IMR-90 (cell line): ENCODE measurements around the gene KLC4. TPM values are rescaled to one million over a fixed set of nuclear protein-coding genes. Genes with fewer than 3 reads are reported as not detected.

ENCODE experiments used
- ATAC-seq: fragments of 200-7000 bp; cut with Tn5 transposase; 2 replicates; pipeline ENCODE4 v1.9.1; 2020; ENCODE audit warnings: low read depth, mild to moderate bottlenecking, moderate library complexity
- BruUV-seq: library from RNA; stranded (reverse); fragments of 400-500 nt; replicated peaks from 2 replicates; lab custom pipeline; 2021; lab: Mats Ljungman, UMichigan
- CTCF ChIA-PET: fragments of 300-600 bp; formaldehyde crosslinking; extraction: SDS; loops from one replicate; lab custom pipeline; 2021; ENCODE audit warnings: antibody characterized with exemption; lab: Yijun Ruan, JAX
- POLR2A ChIA-PET: fragments of 300-600 bp; sonication (Branson Sonifier 250); formaldehyde crosslinking; loops from one replicate; lab custom pipeline; 2022; ENCODE audit warnings: antibody characterized with exemption; ENCODE audit not compliant: unreplicated experiment; lab: Charles Lee
- DNase-seq: peaks from one replicate; pipeline ENCODE4 v3.0.0; 2013
- H2AFZ ChIP-seq: replicated peaks from 2 replicates; pipeline ENCODE3; 2013; ENCODE audit warnings: low read length, mild to moderate bottlenecking; ENCODE audit not compliant: poor library complexity
- H2AK5ac ChIP-seq: 2 replicates; pipeline ENCODE4 v1.6.1; 2013; ENCODE audit warnings: low read depth, low read length, inconsistent platforms
- H2AK9ac ChIP-seq: replicated peaks from 2 replicates; pipeline ENCODE3; 2013; ENCODE audit warnings: mild to moderate bottlenecking, low read depth, low read length, moderate library complexity; ENCODE audit not compliant: poor library complexity
- H2BK120ac ChIP-seq: 2 replicates; pipeline ENCODE4 v1.6.1; 2013; ENCODE audit warnings: low read depth, low read length, inconsistent platforms
- H2BK15ac ChIP-seq: 3 replicates; pipeline ENCODE4 v1.6.1; 2013; ENCODE audit warnings: low read depth, low read length, inconsistent platforms
- H2BK20ac ChIP-seq: 2 replicates; pipeline ENCODE4 v1.6.1; 2013; ENCODE audit warnings: low read depth, mild to moderate bottlenecking, inconsistent platforms, low read length, moderate library complexity
- H2BK5ac ChIP-seq: 2 replicates; pipeline ENCODE4 v1.6.1; 2013; ENCODE audit warnings: mild to moderate bottlenecking, low read depth, low read length, inconsistent platforms; ENCODE audit not compliant: poor library complexity, severe bottlenecking
- H3K14ac ChIP-seq: replicated peaks from 2 replicates; pipeline ENCODE4 v1.6.1; 2013; ENCODE audit warnings: low read depth, low read length, inconsistent platforms
- H3K18ac ChIP-seq: 2 replicates; pipeline ENCODE4 v1.6.1; 2013; ENCODE audit warnings: low read depth, low read length, control low read depth
- H3K23ac ChIP-seq: 2 replicates; pipeline ENCODE4 v1.6.1; 2013; ENCODE audit warnings: low read depth, low read length, inconsistent platforms
- H3K27ac ChIP-seq: 2 replicates; pipeline ENCODE4 v1.5.1; 2013; ENCODE audit warnings: mild to moderate bottlenecking, control low read depth, low read length; ENCODE audit not compliant: insufficient read depth
- H3K27me3 ChIP-seq: 2 replicates; pipeline ENCODE4 v1.6.1; 2013; ENCODE audit warnings: low read length; ENCODE audit not compliant: control insufficient read depth, insufficient read depth
- H3K36me3 ChIP-seq: 2 replicates; pipeline ENCODE4 v1.6.1; 2013; ENCODE audit warnings: low read length, mixed read lengths; ENCODE audit not compliant: control insufficient read depth, insufficient read depth
- H3K4ac ChIP-seq: 2 replicates; pipeline ENCODE4 v1.6.1; 2013; ENCODE audit warnings: low read depth, low read length, inconsistent platforms
- H3K4me1 ChIP-seq: 2 replicates; pipeline ENCODE4 v1.6.1; 2013; ENCODE audit warnings: low read length, mixed read lengths; ENCODE audit not compliant: control insufficient read depth, insufficient read depth
- H3K4me2 ChIP-seq: 2 replicates; pipeline ENCODE4 v1.6.1; 2013; ENCODE audit warnings: low read depth, mild to moderate bottlenecking, control low read depth, low read length, moderate library complexity
- H3K4me3 ChIP-seq: 2 replicates; pipeline ENCODE4 v1.5.1; 2013; ENCODE audit warnings: low read depth, mild to moderate bottlenecking, control low read depth, low read length, moderate library complexity; ENCODE audit not compliant: insufficient read depth
- H3K56ac ChIP-seq: 2 replicates; pipeline ENCODE4 v1.6.1; 2013; ENCODE audit warnings: low read length, inconsistent platforms; ENCODE audit not compliant: insufficient read depth; ENCODE audit errors: extremely low read depth
- H3K79me1 ChIP-seq, 2 experiments: 2 replicates each; pipeline ENCODE4 v1.6.1; 2013; ENCODE audit warnings: low read length in 2 of 2, inconsistent platforms in 1 of 2, low read depth in 1 of 2
- H3K9ac ChIP-seq: 2 replicates; pipeline ENCODE4 v1.6.1; 2013; ENCODE audit warnings: low read depth, low read length, control low read depth
- H3K9me1 ChIP-seq: 2 replicates; pipeline ENCODE4 v1.6.1; 2013; ENCODE audit warnings: low read length, inconsistent platforms; ENCODE audit not compliant: insufficient read depth
- H3K9me3 ChIP-seq: 2 replicates; pipeline ENCODE4 v1.6.1; 2013; ENCODE audit warnings: low read length; ENCODE audit not compliant: control insufficient read depth, insufficient read depth
- H4K20me1 ChIP-seq: 2 replicates; pipeline ENCODE4 v1.6.1; 2013; ENCODE audit warnings: low read length, inconsistent platforms; ENCODE audit not compliant: insufficient read depth
- H4K5ac ChIP-seq: 2 replicates; pipeline ENCODE4 v1.6.1; 2013; ENCODE audit warnings: mild to moderate bottlenecking, low read depth, low read length, control low read depth
- H4K8ac ChIP-seq, 2 experiments: 2 replicates each; pipeline ENCODE4 v1.6.1; 2013; ENCODE audit warnings: low read depth in 2 of 2, low read length in 2 of 2, control low read depth in 1 of 2, inconsistent platforms in 1 of 2
- H4K91ac ChIP-seq: 2 replicates; pipeline ENCODE4 v1.6.1; 2013; ENCODE audit warnings: low read depth, low read length, inconsistent platforms; ENCODE audit not compliant: insufficient read depth
- BHLHE40 ChIP-seq: fragments of 150-350 bp; IDR thresholded peaks from 2 replicates; pipeline ENCODE4 v1.6.1; 2016; ENCODE audit warnings: mild to moderate bottlenecking, low read depth, low read length
- CEBPB ChIP-seq: IDR thresholded peaks from 2 replicates; pipeline ENCODE4 v1.6.1; 2012; ENCODE audit warnings: low read depth, low read length, improper control_type of control experiment
- CHD1 ChIP-seq: IDR thresholded peaks from 2 replicates; pipeline ENCODE4 v1.6.1; 2012; ENCODE audit warnings: low read depth, low read length, improper control_type of control experiment
- CTCF ChIP-seq: conservative IDR thresholded peaks from 2 replicates; pipeline ENCODE4 v1.5.1; 2012; ENCODE audit warnings: mild to moderate bottlenecking, low read depth, low read length, improper control_type of control experiment
- ELK1 ChIP-seq: fragments of 150-350 bp; IDR thresholded peaks from 2 replicates; pipeline ENCODE4 v1.6.1; 2016; ENCODE audit warnings: low read depth, mild to moderate bottlenecking, low read length, moderate library complexity, borderline replicate concordance
- FOS ChIP-seq: fragments of 150-350 bp; IDR thresholded peaks from 2 replicates; pipeline ENCODE4 v1.6.1; 2016; ENCODE audit warnings: low read depth, low read length
- MAFK ChIP-seq: IDR thresholded peaks from 2 replicates; pipeline ENCODE4 v1.6.1; 2012; ENCODE audit warnings: low read depth, low read length, improper control_type of control experiment
- MAZ ChIP-seq: IDR thresholded peaks from 2 replicates; pipeline ENCODE4 v1.6.1; 2012; ENCODE audit warnings: low read depth, mild to moderate bottlenecking, low read length, improper control_type of control experiment, moderate library complexity, borderline replicate concordance
- MXI1 ChIP-seq: IDR thresholded peaks from 2 replicates; pipeline ENCODE4 v1.6.1; 2012; ENCODE audit warnings: low read depth, mild to moderate bottlenecking, low read length, moderate library complexity, borderline replicate concordance
- NFE2L2 ChIP-seq: fragments of 150-350 bp; IDR thresholded peaks from 2 replicates; pipeline ENCODE4 v1.6.1; 2016; ENCODE audit warnings: low read depth, mild to moderate bottlenecking, low read length
- POLR2A ChIP-seq: IDR thresholded peaks from 2 replicates; pipeline ENCODE4 v1.6.1; 2012; ENCODE audit warnings: mild to moderate bottlenecking, low read depth, low read length
- RAD21 ChIP-seq: IDR thresholded peaks from 2 replicates; pipeline ENCODE4 v1.6.1; 2012; ENCODE audit warnings: low read length, improper control_type of control experiment
- RCOR1 ChIP-seq: IDR thresholded peaks from 2 replicates; pipeline ENCODE4 v1.6.1; 2012; ENCODE audit warnings: mild to moderate bottlenecking, low read length, improper control_type of control experiment; ENCODE audit not compliant: insufficient replicate concordance
- RFX5 ChIP-seq: IDR thresholded peaks from 2 replicates; pipeline ENCODE4 v1.8.0; 2012; ENCODE audit warnings: low read depth, mild to moderate bottlenecking, low read length, moderate library complexity
- SMC3 ChIP-seq: fragments of 150-350 bp; IDR thresholded peaks from 2 replicates; pipeline ENCODE4 v1.6.1; 2016; ENCODE audit warnings: low read depth, mild to moderate bottlenecking, antibody characterized with exemption, low read length, moderate library complexity
- WGBS, 2 experiments: methylation state at CpG; one replicate each; pipeline versions ENCODE4 v1.1.5 to v1.1.7; 2013; ENCODE audit warnings: missing lambda C conversion rate in 2 of 2; ENCODE audit not compliant: insufficient read length in 1 of 2; ENCODE audit errors: extremely low coverage in 2 of 2; 5-methylcytosine and 5-hydroxymethylcytosine counted together
- dilution Hi-C: fragments of 300-500 bp; cut with HindIII; formaldehyde crosslinking; loops from one replicate; pipeline ENCODE4 v1.14.3; 2018; ENCODE audit warnings: low sequenced_read_pairs; ENCODE audit not compliant: unreplicated experiment
- in situ Hi-C: fragments of 300-500 bp; cut with MboI; formaldehyde crosslinking; loops from 3 replicates; pipeline ENCODE4 v1.14.3; 2019; ENCODE audit warnings: low sequenced_read_pairs, inconsistent platforms, mixed read lengths
- intact Hi-C: fragments of 100-400 bp; cut with micrococcal nuclease; formaldehyde crosslinking; loops from 2 replicates; pipeline ENCODE4 v1.10.0; 2022
- polyA plus RNA-seq, 3 experiments: library from polyadenylated mRNA; depleted of rRNA; stranded (reverse); fragments of >200 nt; gene quantifications; 2 replicates each; pipeline ENCODE4 v1.2.3, GENCODE V29; 2012; ENCODE audit warnings: low replicate concordance in 1 of 3
- total RNA-seq: library from RNA; depleted of rRNA; stranded (reverse); fragments of >200 nt; gene quantifications from 2 replicates; pipeline ENCODE4 v1.2.3, GENCODE V29; 2012
- TF ChIP-seq, protein P1 (sequence below): fragments of 150-350 bp; IDR thresholded peaks from 2 replicates; pipeline ENCODE4 v1.6.1; 2017; ENCODE audit warnings: mild to moderate bottlenecking, antibody characterized with exemption, low read length, low read depth

The KLC4 gene
- total and polyA plus RNA-seq, 2 of the 4 experiments (the other 2 are of a cell fraction): 10.9 to 13.0 TPM

DNA sequence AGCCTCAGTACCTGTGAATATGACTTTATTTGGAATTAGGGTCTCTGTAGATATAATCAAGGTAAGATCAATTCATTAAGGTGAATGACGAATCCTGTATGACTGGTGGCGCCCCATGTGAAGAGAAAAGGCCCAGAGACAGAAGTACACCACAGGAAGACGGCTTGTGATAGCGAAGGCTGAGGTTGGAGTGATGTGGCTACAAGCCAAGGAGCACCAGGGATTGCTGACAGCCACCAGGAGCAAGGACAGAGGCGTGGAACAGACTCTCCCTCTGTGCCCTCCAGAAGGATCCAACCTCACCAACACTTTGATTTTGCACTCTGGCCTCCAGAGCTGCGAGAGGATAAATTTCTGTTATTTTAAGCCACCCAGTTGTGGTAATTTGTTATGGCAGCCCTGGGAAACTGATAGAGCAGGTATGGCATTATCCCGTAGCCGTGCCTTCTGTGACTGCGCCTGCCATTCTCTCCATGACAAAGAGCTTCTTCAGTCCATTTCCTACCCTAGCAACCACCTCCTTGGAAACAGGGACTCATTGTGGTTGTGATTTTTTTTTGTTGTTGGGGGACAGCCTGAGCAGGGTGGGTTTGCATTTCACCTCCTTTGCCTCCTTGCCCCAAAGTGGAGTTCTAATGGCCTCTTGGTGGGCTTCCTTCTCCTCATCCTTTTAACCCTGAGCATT, 46.2 kb downstream of the KLC4 start:
- H3K27me3 ChIP-seq: no peaks in the 10 kb centered on the region
- no peak overlapping the region for H2BK20ac ChIP-seq
- no peak overlapping the region for H2BK120ac ChIP-seq
- no peak overlapping the region for H2BK5ac ChIP-seq
- in situ Hi-C loops: no loop called here
- POLR2A ChIA-PET: interaction anchor here (0.7 kb wide), 1 partner anchor 15 kb away, joined by 5 read pairs; no protein-coding TSS in a partner anchor
- no peak overlapping the region for H3K9ac ChIP-seq
- dilution Hi-C loops: no loop called here
- no peak overlapping the region for H4K91ac ChIP-seq
- TF ChIP-seq RFX5 (no peak), RCOR1 (no peak), RAD21 (no peak), MAFK (no peak), MXI1 (no peak), CEBPB (no peak), ELK1 (no peak), CTCF (no peak), MAZ (no peak), NFE2L2 (no peak), POLR2A (no peak), BHLHE40 (no peak), CHD1 (no peak), SMC3 (no peak), FOS (no peak)
- TF ChIP-seq, protein P1, sequence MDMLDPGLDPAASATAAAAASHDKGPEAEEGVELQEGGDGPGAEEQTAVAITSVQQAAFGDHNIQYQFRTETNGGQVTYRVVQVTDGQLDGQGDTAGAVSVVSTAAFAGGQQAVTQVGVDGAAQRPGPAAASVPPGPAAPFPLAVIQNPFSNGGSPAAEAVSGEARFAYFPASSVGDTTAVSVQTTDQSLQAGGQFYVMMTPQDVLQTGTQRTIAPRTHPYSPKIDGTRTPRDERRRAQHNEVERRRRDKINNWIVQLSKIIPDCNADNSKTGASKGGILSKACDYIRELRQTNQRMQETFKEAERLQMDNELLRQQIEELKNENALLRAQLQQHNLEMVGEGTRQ: no peak
- H3K36me3 ChIP-seq: peaks cover 4% of the 10 kb centered on the region
- BruUV-seq: no TSS peak
- no peak overlapping the region for H2AK5ac ChIP-seq
- no peak overlapping the region for H2AK9ac ChIP-seq
- no peak overlapping the region for H3K18ac ChIP-seq
- H3K9me1 ChIP-seq: peaks cover 7% of the 10 kb centered on the region
- 95% methylated on average over 4 of the region's 9 CpGs; no CpG with 5 or more reads in 1 of the 2 experiments for WGBS, 2 experiments
- no peak overlapping the region for H2AFZ ChIP-seq
- no peaks in the 10 kb centered on the region for H3K4me1 ChIP-seq
- peaks cover 32% of the 10 kb centered on the region for H4K20me1 ChIP-seq
- H3K27ac ChIP-seq: no peak overlapping the region
- H3K4me3 ChIP-seq: no peak overlapping the region
- CTCF ChIA-PET: no interaction called here
- H3K14ac ChIP-seq: no peak overlapping the region
- no peak overlapping the region for H4K8ac ChIP-seq
- H3K23ac ChIP-seq: no peak overlapping the region
- H3K9me3 ChIP-seq: no peaks in the 10 kb centered on the region
- H3K4me2 ChIP-seq: no peak overlapping the region
- no peak for ATAC-seq
- H3K4ac ChIP-seq: no peak overlapping the region
- no peak overlapping the region for H3K56ac ChIP-seq
- no peak for DNase-seq
- intact Hi-C loops: no loop called here
- H4K5ac ChIP-seq: no peak overlapping the region
- no peak overlapping the region for H2BK15ac ChIP-seq
- H3K79me1 ChIP-seq: peaks cover 25 to 62% of the 10 kb centered on the region in 2 experiments
